Sigmoid colon (tissue), 3 donors: ENCODE data around the gene NR1D1.

Experiments
- POLR2A ChIP-seq, 2 donors: fragments of 450-650 bp; IDR thresholded peaks; one replicate each; pipeline ENCODE4 v1.6.1; 2016; ENCODE audit warnings: antibody characterized with exemption in 2 of 2, mild to moderate bottlenecking in 2 of 2, moderate library complexity in 2 of 2
- TF ChIP-seq, protein P1 (sequence below), 4 experiments: fragments of 450-650 bp in 3 of 4; fragments of 200-600 bp in 1 of 4; IDR thresholded peaks; one replicate each; pipeline ENCODE4 v1.5.1; 2016 to 2019; ENCODE audit warnings: antibody characterized with exemption in 4 of 4, mild to moderate bottlenecking in 3 of 4, moderate library complexity in 2 of 4

DNA sequence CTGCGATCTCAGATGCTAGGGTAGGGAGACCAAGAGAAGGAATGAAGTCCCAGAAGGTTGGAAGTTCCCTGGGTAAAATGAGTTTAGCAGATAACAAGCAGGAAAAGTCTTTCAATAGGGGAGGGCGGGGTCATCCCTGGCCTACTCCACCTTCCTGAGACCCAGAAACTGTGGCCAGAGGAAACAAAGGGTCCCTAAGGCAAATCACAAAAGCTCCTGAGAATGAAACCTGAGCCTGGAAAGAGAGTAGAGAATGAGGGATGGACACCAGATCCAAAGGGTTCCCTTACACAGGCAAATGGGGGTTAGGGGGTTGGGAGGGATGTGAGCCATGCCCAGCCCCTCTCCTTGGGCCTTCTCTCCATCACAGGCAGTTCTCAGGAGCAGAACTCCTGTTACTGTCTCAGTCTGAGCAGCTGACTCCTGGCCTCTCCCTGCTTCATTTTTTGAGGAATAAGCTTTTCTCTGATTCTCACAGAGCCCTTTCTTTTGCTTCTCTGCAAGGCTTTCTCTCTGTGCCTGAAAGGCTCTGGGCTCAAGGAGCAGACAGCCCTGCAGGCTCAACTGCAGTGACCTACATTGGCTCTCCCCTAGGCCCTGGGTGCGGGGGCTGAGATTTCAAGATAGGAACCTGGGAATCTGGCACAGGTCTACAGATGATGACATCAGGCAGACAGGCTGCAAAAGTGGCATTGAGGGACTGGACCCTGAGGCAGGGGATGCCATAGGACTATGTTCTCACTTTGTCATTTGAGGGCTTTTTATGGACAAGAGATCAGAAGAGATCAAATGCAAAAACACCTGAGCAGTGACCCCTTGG is 9.8 kb upstream of the NR1D1 start:
- no peak for TF ChIP-seq POLR2A (IDR thresholded peaks at IDR 0.05)
- TF ChIP-seq, protein P1, sequence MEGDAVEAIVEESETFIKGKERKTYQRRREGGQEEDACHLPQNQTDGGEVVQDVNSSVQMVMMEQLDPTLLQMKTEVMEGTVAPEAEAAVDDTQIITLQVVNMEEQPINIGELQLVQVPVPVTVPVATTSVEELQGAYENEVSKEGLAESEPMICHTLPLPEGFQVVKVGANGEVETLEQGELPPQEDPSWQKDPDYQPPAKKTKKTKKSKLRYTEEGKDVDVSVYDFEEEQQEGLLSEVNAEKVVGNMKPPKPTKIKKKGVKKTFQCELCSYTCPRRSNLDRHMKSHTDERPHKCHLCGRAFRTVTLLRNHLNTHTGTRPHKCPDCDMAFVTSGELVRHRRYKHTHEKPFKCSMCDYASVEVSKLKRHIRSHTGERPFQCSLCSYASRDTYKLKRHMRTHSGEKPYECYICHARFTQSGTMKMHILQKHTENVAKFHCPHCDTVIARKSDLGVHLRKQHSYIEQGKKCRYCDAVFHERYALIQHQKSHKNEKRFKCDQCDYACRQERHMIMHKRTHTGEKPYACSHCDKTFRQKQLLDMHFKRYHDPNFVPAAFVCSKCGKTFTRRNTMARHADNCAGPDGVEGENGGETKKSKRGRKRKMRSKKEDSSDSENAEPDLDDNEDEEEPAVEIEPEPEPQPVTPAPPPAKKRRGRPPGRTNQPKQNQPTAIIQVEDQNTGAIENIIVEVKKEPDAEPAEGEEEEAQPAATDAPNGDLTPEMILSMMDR (IDR thresholded peaks at IDR 0.05) = no peak
